Mucosa of stomach (tissue), 1 donor: Measurements from ENCODE around the gene ZFR.
"Not testable (repeated sequence)": the region's sequence is repeated elsewhere in the genome, so short reads cannot be mapped to it uniquely, and the experiment has no call there.

Experiments
- H3K27me3 ChIP-seq: one replicate; pipeline ENCODE4 v1.7.0; 2013; ENCODE audit warnings: mild to moderate bottlenecking, low read length; ENCODE audit not compliant: control insufficient read depth, insufficient read depth
- H3K36me3 ChIP-seq: one replicate; pipeline ENCODE4 v1.7.0; 2013; ENCODE audit warnings: low read length; ENCODE audit not compliant: control insufficient read depth, insufficient read depth
- H3K4me1 ChIP-seq: one replicate; pipeline ENCODE4 v1.7.0; 2013; ENCODE audit warnings: mild to moderate bottlenecking, low read length; ENCODE audit not compliant: control insufficient read depth, insufficient read depth
- H3K4me3 ChIP-seq: one replicate; pipeline ENCODE4 v1.7.0; 2013; ENCODE audit warnings: low read length
- H3K9ac ChIP-seq: one replicate; pipeline ENCODE4 v1.7.0; 2013; ENCODE audit warnings: mild to moderate bottlenecking, low read length, moderate library complexity
- H3K9me3 ChIP-seq: one replicate; pipeline ENCODE4 v1.7.0; 2013; ENCODE audit warnings: mild to moderate bottlenecking, low read length, moderate library complexity; ENCODE audit not compliant: control insufficient read depth
- donor health status: Pancreatic carcinoma.

ZFR gene

GRCh38 chr5:32369032-32369431, 75.5 kb downstream of the ZFR start:
- Histone ChIP-seq H3K27me3 (no peaks in the 10 kb centered on the region), H3K4me3 (no peak overlapping the region), H3K4me1 (no peaks in the 10 kb centered on the region), H3K36me3 (no peaks in the 10 kb centered on the region), H3K9ac (no peak overlapping the region), H3K9me3 (no peaks in the 10 kb centered on the region)

- not testable (repeated sequence) for H3K9me3 ChIP-seq, H3K9ac ChIP-seq, H3K27me3 ChIP-seq, H3K4me3 ChIP-seq, H3K36me3 ChIP-seq, H3K4me1 ChIP-seq
Measured at GRCh38 chr5:32367271-32367670, 77.3 kb downstream of the ZFR start.

- no peaks in the 10 kb centered on the region for H3K36me3 ChIP-seq
Measured at GRCh38 chr5:32365623-32366022, 78.9 kb downstream of the ZFR start.

GRCh38 chr5:32363030-32363429, 81.5 kb downstream of the ZFR start:
- H3K27me3 ChIP-seq, result no peaks in the 10 kb centered on the region
- H3K9me3 ChIP-seq, result no peaks in the 10 kb centered on the region
- no peaks in the 10 kb centered on the region for H3K36me3 ChIP-seq
- no peaks in the 10 kb centered on the region for H3K4me1 ChIP-seq
- no peak overlapping the region for H3K4me3 ChIP-seq
- no peak overlapping the region for H3K9ac ChIP-seq

More at GRCh38 chr5:32365623-32366022, 78.9 kb downstream of the ZFR start:
- Histone ChIP-seq H3K4me1 (no peaks in the 10 kb centered on the region), H3K9ac (no peak overlapping the region), H3K9me3 (no peaks in the 10 kb centered on the region), H3K4me3 (no peak overlapping the region), H3K27me3 (no peaks in the 10 kb centered on the region)

- H3K36me3 ChIP-seq, result no peaks in the 10 kb centered on the region
- H3K9me3 ChIP-seq, result no peaks in the 10 kb centered on the region
- H3K9ac ChIP-seq, result no peak overlapping the region
- H3K4me1 ChIP-seq, result no peaks in the 10 kb centered on the region
- no peak overlapping the region for H3K4me3 ChIP-seq
- no peaks in the 10 kb centered on the region for H3K27me3 ChIP-seq
Measured at GRCh38 chr5:32362527-32362926, 82.0 kb downstream of the ZFR start.

GRCh38 chr5:32360906-32361305, 83.6 kb downstream of the ZFR start:
- H3K9ac ChIP-seq, result no peak overlapping the region
- no peaks in the 10 kb centered on the region for H3K4me1 ChIP-seq
- no peaks in the 10 kb centered on the region for H3K27me3 ChIP-seq
- no peaks in the 10 kb centered on the region for H3K36me3 ChIP-seq
- no peaks in the 10 kb centered on the region for H3K9me3 ChIP-seq
- no peak overlapping the region for H3K4me3 ChIP-seq

- no peaks in the 10 kb centered on the region for H3K4me1 ChIP-seq
- H3K36me3 ChIP-seq, result no peaks in the 10 kb centered on the region
- H3K9ac ChIP-seq, result no peak overlapping the region
- no peak overlapping the region for H3K4me3 ChIP-seq
- H3K27me3 ChIP-seq, result no peaks in the 10 kb centered on the region
- H3K9me3 ChIP-seq, result no peaks in the 10 kb centered on the region
Measured at GRCh38 chr5:32358611-32359010, 85.9 kb downstream of the ZFR start.

- Histone ChIP-seq H3K36me3 (no peaks in the 10 kb centered on the region), H3K4me1 (no peaks in the 10 kb centered on the region), H3K4me3 (no peak overlapping the region), H3K9me3 (no peaks in the 10 kb centered on the region), H3K27me3 (no peaks in the 10 kb centered on the region), H3K9ac (no peak overlapping the region)
Measured at GRCh38 chr5:32357658-32358057, 86.9 kb downstream of the ZFR start.

- Histone ChIP-seq H3K4me1 (no peaks in the 10 kb centered on the region), H3K9me3 (no peaks in the 10 kb centered on the region), H3K4me3 (no peak overlapping the region), H3K27me3 (no peaks in the 10 kb centered on the region), H3K36me3 (no peaks in the 10 kb centered on the region), H3K9ac (no peak overlapping the region)
Measured at GRCh38 chr5:32355686-32356085, 88.9 kb downstream of the ZFR start.

GRCh38 chr5:32353420-32353819, 91.1 kb downstream of the ZFR start:
- Histone ChIP-seq H3K36me3 (no peaks in the 10 kb centered on the region), H3K9me3 (no peaks in the 10 kb centered on the region), H3K4me1 (no peaks in the 10 kb centered on the region), H3K27me3 (no peaks in the 10 kb centered on the region), H3K4me3 (no peak overlapping the region), H3K9ac (no peak overlapping the region)

- Histone ChIP-seq H3K4me3 (no peak overlapping the region), H3K9ac (no peak overlapping the region), H3K36me3 (no peaks in the 10 kb centered on the region), H3K4me1 (no peaks in the 10 kb centered on the region), H3K27me3 (no peaks in the 10 kb centered on the region), H3K9me3 (no peaks in the 10 kb centered on the region)
Measured at GRCh38 chr5:32352685-32353084, 91.9 kb downstream of the ZFR start.

GRCh38 chr5:32346869-32347268, 97.7 kb downstream of the ZFR start:
- no peaks in the 10 kb centered on the region for H3K27me3 ChIP-seq
- no peaks in the 10 kb centered on the region for H3K36me3 ChIP-seq
- no peak overlapping the region for H3K9ac ChIP-seq
- H3K4me3 ChIP-seq, result no peak overlapping the region
- no peaks in the 10 kb centered on the region for H3K4me1 ChIP-seq
- no peaks in the 10 kb centered on the region for H3K9me3 ChIP-seq

- H3K36me3 ChIP-seq, result no peaks in the 10 kb centered on the region
- no peak overlapping the region for H3K4me3 ChIP-seq
- no peaks in the 10 kb centered on the region for H3K9me3 ChIP-seq
- H3K27me3 ChIP-seq, result no peaks in the 10 kb centered on the region
- H3K9ac ChIP-seq, result no peak overlapping the region
- H3K4me1 ChIP-seq, result no peaks in the 10 kb centered on the region
Measured at GRCh38 chr5:32343058-32343672, 101.4 kb downstream of the ZFR start.
